GM18508 (cell line): ENCODE measurements around the gene APBB2.

Experiments
- ATAC-seq: cut with Tn5 transposase; IDR thresholded peaks from one replicate; pipeline ENCODE4 v1.9.1; 2021; ENCODE audit warnings: moderate number of reproducible peaks; ENCODE audit not compliant: insufficient read depth, unreplicated experiment

APBB2 gene

DNA sequence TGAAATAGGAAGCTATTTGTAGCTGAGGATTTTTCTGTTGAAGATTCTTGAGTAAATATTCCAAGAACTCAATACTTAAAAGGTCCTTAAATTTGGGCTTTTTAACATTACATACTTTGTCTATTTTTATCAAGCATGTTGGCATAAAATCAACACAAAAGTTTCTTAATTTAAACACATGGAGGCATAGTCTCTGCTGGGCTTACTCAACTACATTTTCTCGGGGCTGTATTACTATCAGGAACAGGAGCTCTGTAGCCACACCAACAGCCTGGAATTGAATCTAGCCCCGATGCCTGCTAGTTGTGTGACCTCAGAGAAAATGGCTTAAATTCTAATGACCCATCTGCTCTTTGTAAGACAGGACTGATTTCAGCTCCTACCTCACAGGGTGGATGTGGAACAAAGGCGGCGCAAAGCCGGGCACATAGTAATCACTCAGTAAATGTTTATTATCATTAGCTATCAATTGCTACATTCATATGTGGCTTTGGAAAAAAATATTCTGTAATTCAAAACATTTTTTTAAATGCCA lies 257.6 kb downstream of the APBB2 start:
- ATAC-seq: no peak

DNA sequence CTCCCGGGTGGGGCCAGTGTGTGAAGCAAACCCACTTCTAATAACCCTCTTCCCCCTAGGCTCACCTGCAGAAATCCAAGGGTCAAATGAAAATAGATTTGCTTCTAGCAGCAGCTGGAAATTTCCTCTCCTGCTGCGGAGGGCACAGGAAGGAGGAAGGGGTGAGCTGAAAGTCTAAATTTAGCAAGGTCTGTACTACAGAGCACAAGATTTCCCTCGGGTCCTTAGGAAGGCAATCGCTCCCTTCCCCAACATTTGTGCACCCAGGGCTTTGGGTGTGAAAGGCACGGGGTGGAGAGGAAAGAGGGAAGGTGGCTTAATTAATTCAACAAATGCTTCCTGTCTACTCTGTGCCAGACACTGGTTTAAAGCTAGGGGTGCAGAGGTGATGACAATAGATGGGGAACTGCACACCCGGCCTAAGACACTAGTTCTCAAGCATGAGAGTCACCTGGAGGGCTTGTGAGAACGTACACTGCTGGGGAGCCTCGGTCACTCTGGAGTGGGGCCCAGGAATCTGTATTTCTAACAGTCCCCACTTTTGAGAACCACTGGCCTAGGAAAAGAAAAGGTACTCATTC lies 260.2 kb downstream of the APBB2 start:
- no peak for ATAC-seq

DNA sequence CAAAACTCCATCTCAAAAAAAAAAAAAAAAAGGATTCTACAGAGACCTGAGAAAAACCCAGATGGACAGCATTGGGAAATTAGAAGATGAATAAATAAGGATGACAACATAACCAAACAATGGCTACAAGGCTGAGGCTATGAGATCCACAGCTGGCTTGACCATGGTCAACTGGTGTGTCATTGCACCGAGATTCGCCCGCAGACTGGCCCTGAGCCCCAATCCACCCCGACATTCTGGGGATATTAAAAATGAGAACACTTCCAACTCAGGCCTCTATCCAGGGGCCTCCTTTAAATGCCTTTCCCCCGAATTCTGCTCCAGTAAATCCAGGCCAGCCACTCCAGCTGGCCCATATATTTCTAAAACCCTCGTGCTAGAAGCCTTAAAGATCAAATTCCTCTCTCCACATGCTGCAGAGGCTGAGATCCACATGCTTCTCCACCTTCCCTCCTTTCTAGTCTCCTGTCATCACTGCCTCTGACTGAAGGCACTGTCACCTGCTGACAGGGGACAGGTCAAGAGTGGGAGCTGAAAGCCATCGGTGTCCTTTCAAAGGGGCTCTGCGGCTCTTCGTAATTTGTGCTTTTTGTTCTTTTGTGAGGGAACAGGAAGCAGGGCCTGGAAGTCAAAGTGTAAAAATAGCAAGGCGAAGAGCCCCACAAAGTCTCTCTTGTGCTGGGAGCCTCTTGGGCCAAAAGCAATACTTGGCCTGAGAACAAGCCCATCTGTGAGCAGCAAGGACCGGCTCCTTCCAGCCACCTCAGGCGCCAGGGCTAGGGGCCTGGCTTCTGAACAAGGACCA lies 260.9 kb downstream of the APBB2 start:
- ATAC-seq: no peak

DNA sequence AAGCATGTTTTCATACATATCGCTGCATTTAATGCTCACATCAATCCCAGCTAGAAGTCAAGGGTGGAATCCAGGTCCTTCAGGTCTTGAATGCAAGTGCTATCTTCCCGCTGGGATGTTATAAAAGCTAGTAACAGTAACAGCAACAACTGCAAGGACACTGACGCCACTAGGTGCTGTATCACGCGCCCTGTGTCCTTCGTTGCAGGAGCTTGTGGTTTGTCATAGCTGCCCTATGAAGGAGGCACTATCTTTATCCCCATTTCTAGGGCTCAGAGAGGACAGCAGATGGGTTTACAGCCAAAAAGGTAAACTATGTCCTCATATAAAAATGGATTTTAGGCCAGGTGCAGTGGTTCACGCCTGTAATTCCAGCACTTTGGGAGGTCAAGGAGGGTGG lies 261.7 kb downstream of the APBB2 start:
- no peak for ATAC-seq

DNA sequence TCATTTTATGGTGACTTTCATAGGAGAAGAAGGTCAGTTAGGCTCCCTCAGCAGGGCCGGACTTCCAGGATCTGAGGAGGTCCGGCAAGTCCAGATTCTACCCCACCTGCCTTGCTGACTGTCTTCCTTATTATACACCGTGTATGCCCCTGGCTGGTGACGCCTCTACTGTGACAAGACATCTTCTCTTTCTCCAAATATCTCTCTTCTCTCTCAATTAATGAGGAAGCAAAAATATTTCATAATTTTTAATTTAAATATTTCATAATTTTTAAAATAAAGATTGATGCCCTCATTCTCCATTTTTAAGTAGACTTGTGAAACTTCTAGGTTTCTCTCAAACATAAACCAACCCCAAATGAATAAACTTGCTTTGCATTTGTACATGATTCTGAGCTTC lies 262.1 kb downstream of the APBB2 start:
- no peak for ATAC-seq

DNA sequence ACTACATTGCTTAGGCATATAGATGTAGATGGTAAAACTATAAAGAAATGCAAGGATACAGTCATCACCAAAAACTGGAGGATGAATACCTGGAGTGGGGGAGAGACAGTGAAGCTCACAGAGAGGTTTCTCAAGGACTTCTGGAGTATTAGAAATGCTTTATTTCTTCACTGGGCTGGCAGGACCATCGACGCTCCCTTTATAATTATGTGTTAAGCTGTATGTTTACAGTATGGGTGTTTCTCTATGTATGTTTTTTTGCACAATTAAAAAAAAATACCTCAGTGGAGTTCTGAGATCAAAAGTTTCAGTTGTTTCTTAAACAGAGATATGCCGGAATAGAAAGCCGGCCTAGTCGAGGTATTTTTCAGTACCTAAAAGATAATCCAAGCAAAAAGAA lies 263.3 kb downstream of the APBB2 start:
- ATAC-seq: no peak

DNA sequence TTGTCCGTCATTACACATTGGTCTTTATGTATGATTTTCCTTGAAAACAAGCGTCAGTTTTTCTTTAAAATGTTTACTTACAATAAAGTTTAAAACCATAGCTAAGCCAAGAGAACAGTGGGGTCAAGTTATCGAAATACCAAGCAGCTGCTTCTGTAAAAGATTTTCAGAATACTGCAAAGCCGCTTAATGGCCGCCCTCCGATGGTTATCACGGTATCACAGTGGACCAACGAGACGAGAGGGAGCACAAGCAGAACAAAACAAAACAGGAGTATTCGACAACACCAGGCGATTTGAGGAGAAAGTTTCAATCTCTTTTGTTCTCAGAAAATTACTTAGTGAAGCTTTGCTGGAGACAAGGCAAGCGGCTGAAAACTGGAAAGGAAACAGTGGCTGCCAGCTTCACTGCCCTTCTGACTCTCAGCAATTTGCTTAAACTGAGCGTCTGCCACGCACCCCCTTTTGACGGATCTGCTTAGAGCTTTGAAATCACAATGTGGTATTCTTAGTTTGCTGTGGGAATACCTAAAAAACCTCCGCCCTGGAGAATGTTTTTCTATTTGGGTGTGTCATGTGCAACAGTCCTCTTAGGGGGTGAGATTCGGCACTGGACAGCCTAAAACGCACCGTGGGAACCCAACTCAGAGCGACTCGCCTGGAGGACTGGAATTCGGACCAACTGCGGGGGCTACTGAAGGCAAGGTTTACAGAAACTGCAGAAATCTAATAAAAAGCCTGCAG lies 264.8 kb downstream of the APBB2 start:
- no peak for ATAC-seq

DNA sequence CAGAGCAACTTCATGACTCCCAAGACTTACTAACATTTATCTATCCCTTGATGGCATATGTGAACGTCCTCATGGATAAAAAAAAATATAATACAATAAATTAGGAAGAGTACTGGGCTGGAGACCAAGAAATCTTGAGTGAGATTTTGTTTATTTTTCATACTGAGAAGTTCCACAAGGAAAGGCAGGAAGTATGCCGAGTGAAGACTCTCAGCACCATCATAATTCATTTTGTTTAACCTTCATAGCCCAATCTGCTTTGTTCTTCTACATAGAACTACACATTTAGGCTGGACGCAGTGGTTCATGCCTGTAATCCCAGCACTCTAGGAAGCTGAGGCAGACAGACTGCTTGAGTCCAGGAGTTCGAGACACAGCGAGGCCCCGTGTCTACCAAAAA lies 266.3 kb downstream of the APBB2 start:
- ATAC-seq: no peak

DNA sequence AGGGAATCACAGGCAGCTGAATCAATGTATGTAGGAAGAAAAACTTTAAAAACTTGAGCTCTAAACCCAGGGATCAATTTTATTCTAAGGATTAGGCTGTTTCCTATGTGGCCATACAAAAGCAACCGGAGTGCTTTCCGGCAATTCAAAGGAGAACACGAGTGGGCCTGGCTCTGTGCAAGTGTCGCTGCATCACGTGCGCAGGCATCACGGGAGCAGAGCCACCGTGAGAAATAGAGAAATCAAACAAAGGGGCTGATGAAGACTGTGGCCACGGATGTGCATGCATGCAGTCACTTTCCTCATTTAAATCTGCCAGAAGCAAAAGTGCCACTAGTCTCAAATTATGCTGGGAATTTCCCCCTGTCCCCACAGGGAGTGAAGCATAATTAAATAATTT lies 267.7 kb downstream of the APBB2 start:
- no peak for ATAC-seq

DNA sequence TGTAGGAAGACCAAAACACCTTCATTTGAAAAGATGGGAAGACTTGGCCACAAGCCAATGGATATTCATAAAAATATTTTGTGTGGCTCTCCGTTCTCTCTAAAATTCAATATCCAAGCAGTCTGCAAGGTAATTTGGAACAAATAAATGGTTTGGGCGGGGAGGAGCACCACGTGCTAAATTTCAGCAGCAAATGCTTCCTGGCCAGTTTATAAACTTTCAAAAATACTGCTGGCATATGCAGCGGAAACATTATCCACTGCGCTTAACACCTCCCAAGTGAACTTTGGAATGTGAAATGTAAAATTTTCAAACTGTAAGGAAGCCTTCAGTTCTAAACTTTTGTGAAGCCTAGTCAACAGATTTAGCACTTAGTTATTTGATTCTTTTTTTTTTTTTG lies 273.6 kb downstream of the APBB2 start:
- no peak for ATAC-seq

DNA sequence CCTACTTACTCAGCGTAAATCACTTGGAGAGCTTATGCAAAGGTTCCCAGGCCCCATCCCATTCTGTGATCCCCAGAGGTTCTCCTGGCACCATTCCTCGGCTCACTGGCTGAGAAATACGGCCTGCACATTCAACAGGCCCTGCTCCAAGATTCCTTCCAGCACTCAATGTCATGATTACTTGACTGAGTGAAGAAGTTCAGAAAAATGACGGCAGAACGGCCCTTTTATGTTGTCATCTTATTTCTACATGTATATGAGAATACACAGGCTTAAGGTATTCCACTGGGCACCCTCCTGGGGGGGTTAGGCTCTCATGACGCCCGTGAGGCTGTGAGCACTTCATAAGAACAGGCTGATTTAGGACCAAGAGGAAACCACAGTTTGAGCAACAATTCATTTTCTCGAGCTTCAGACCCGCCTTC lies 274.0 kb downstream of the APBB2 start:
- no peak for ATAC-seq

DNA sequence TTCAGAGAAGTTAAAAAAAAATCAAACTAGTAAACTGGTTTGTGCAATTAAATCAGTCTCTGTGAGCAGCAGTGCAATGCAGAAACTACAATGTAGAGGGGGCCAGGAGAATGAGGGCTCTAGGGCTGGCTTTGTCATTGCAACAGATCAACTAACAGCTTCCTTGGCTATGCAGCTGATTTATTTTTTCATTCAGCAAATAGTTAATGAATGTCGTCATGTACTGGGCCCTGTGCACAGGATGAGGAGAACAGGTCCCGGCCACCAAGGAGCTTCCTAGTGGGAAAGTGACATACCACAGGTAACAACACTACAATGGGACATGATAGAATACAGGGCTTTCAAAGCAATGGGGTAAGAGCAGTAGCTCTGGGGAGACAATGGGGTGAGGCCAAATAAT lies 274.5 kb downstream of the APBB2 start:
- no peak for ATAC-seq

DNA sequence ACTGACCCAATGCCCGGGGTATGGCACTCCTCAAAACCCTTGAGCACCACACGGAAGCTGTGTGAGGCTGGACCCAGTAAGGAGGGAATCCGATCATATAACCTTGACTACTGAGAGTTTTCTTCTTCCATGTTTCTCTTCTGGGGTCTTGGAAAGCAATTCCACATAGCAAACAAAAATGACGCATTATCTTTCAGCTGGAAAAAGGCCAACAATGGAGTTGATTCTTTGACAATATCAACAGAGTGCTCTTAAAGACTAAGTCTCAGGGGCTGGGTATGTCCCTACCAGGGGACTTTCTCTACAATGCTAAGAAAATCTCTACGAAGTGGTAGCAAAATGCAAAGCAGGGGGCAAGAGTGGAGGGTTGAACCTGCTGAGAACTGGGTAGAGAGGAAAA lies 276.0 kb downstream of the APBB2 start:
- ATAC-seq: no peak

DNA sequence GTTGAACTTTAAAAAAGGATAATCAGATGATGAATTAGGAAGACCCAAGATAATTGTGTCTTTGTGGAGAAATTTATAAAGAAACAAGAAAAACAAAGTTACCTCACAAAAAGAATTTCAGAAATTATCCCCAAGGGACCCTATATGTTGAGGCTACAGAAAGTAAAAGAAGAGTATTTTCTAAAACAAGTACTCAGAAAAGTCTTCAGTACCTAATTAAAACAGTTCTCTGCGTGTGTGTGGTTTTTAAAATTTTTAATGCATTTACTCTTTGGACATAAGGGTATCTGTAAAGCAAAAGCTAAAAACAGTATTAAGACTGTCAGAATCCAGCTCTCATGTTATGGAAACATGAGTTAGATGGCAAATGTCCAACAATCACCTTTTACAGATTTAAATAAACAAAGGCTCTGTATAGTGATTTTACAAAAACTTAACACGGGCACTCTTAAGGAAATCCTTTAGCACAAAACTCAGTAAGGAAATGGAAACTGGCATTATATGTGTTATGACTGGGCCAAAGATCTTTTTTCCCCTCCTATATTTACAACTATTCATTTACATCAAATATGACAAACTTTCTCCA lies 277.1 kb downstream of the APBB2 start:
- no peak for ATAC-seq

DNA sequence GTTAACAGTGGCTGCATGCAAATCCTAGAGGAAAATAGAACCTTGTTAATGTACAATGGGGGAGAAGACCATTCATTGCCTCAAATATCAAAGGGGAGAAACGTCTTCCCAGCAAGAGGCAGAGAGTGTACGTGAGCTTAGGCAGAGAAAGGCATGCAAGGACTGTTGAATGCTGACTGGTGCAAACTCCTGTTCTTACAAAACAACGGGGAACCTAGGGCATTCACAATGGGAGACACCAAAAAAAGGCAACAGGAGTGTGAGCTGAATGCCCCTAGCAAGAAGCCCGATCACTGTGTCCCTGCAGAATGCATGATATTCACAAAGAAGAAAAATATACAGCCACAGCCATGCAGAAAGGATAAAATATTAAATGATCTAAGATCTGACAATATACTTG lies 279.7 kb downstream of the APBB2 start:
- no peak for ATAC-seq

DNA sequence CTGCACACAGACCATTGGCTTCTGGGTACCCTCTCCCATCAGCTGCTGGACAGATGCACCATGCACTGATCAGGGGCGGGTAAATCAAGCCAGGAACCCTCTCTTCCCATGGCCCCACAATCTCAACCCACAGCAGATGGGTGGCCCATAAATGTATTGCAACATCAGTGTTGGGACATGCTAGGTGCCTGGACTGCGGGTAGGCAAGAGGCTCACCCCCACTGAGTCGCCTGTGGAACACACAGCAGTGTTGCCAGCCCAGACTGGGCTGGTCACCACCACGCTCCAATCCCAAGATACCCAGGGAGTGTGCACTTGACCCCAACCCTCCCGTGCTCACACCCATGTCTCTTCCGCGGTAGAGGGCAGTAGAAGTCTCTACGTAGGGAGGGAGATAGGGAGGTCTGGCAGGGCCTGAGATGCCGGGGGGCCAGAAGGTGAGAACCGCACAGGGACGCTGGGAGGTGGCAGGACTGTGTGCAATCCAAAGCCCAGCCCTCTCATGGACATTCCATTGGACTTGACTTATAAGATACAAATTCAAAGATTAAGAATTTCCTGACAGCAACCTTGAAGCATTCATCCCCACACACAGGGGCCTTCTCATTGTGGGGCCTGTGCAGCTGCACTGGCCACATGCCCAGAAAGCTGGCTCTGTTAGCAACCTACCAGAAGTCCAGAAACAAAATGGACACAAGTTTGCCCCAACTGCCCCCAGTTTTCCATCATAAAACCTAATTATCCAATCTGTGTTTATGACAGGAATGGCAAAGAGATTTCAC lies 280.9 kb downstream of the APBB2 start:
- ATAC-seq: no peak

DNA sequence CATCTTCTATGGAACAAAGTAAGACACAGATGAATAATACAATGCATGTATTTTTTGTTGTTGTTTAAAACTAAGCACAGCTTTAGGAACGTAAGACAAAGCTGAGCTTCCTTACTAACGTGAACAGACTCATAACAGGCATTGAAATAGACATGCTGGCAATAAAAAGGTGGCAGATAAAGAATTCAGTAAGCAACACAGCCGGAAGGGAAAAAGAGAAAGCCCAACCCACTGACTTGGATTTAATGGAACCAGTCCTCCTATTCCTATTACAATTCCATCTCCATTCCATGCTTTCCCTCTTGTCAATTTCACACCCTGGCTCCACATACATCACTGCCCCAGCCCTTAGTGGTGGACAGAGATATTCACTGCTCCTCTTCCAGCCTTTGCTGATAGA lies 282.5 kb downstream of the APBB2 start:
- ATAC-seq: no peak

DNA sequence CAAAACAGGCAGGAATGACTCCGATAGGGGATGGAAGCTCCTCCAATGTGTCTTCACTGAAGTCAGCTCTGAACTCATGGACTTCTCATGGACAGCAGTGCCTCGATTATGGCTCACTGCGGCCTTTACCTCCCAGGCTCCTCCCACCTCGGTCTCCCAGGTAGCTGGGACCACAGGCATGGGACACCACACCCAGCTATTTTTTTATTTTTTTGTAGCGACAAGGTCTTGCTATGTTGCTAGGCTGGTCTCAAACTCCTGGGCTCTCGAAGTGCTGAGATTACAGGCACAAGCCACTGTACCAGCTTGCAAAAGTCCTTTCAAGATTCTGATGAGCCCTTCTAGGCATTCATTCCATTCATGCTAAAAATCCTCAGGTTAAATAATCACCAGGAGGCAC lies 283.1 kb downstream of the APBB2 start:
- no peak for ATAC-seq

DNA sequence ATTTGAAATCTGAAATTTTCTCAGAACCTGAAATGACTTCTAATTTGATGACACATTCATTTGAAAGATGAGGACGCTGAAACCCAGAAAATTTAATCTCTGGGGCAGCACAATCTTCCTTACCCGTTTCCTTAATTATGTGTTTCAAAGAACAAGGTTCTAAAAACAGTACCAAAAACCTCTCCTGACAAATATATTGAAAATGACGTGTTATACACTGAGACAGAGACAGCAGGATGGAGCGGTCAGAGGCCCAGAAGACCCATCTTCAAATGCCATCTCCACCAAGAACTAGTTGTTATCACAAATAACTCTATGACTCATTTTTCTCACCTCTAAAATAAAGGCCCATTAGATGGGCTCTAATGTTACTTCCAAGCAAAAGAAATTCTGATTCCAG lies 287.3 kb downstream of the APBB2 start:
- ATAC-seq: no peak

DNA sequence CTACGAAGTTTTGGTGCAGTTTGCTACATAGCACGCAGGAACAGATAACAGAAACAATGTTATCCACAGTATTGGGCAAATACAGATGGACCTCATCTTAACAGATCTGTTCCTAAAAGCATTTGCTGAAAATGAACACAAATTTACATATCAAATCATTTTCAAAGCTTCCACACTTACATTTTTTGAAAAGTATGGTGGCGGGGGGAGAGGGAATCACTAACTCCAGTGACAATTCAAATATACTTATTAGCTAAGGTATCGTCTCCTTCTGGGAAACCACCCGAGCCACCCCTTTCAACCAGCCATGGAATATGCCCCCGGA lies 289.6 kb downstream of the APBB2 start:
- no peak for ATAC-seq
